ENCODE measurements around the gene PRDX2.
A peak's percentile ranks its signal among the peaks of the same experiment; 100 is the strongest.
"Not testable (repeated sequence)": the region's sequence is repeated elsewhere in the genome, so short reads cannot be mapped to it uniquely, and the experiment has no call there.

The PRDX2 gene

DNA sequence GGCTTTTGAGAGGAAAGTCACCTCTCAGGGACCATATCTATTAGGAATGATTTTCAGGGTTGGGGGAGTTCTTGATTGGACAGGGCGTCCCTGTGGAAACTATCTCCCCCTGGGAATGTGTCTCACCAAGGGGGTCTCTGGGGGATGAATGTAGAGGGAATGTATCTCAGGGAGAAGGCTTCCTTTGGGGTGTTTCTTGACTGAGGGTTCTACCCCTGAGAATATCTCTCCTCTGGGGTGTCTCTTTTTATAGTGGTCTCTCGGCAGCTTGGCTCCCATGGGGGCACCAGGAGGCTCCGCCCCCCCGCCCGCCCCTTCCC is 31.8 kb upstream of the PRDX2 start:
- Histone ChIP-seq H3K36me3 (ENCODE audit: control insufficient read depth, insufficient read depth, low read length) (no peaks in the 10 kb centered on the region), H3K27me3 (replicated peaks; ENCODE audit: control insufficient read depth, insufficient read depth, low read length) (peaks cover 2% of the 10 kb centered on the region), H3K4me3 (replicated peaks; ENCODE audit: low read depth, low read length) (no peak overlapping the region; the same call in 1 of the 2 replicates)
- no peak for DNase-seq (ENCODE audit: extremely low read depth, insufficient read length)
- TF ChIP-seq CTCF (IDR thresholded peaks at IDR 0.05; ENCODE audit: insufficient read depth, low read length, poor library complexity, severe bottlenecking), result no peak

DNA sequence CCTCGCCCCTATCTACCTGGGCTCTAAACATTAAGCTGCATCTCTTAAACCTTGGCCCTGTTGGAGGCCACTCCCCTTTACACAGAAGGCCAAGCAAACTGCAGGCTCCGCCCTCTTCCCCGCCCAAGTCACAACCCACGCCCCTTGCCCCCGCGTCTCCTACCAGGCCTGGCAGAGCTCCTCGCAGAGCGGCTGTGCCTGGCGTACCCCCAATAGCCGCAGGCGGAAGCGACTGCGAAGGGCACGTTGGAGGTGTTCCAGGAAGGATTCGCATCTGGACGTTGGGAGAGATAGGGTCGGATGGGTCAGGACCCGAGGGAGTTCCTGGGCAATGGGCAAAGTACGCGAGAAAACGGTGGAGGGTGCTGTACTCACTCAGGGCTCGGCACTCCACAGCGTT is 26.9 kb upstream of the PRDX2 start:
- no peaks in the 10 kb centered on the region for H3K36me3 ChIP-seq (ENCODE audit: control insufficient read depth, insufficient read depth, low read length)
- no peak overlapping the region for H3K4me3 ChIP-seq (replicated peaks; ENCODE audit: low read depth, low read length)
- DNase-seq (ENCODE audit: extremely low read depth, insufficient read length), result no peak
- no peak for TF ChIP-seq CTCF (IDR thresholded peaks at IDR 0.05; ENCODE audit: insufficient read depth, low read length, poor library complexity, severe bottlenecking)
- no peaks in the 10 kb centered on the region; the same call in none of the 2 replicates for H3K27me3 ChIP-seq (replicated peaks; ENCODE audit: control insufficient read depth, insufficient read depth, low read length)

GRCh38 chr19:12825254-12826131 is 23.9 kb upstream of the PRDX2 start:
- no peaks in the 10 kb centered on the region for H3K27me3 ChIP-seq (replicated peaks; ENCODE audit: control insufficient read depth, insufficient read depth, low read length)
- H3K4me3 ChIP-seq (replicated peaks; ENCODE audit: low read depth, low read length), result no peak overlapping the region
- no peak for DNase-seq (ENCODE audit: extremely low read depth, insufficient read length)
- no peaks in the 10 kb centered on the region for H3K36me3 ChIP-seq (ENCODE audit: control insufficient read depth, insufficient read depth, low read length)
- TF ChIP-seq CTCF (IDR thresholded peaks at IDR 0.05; ENCODE audit: insufficient read depth, low read length, poor library complexity, severe bottlenecking), result peak; percentile 34

DNA sequence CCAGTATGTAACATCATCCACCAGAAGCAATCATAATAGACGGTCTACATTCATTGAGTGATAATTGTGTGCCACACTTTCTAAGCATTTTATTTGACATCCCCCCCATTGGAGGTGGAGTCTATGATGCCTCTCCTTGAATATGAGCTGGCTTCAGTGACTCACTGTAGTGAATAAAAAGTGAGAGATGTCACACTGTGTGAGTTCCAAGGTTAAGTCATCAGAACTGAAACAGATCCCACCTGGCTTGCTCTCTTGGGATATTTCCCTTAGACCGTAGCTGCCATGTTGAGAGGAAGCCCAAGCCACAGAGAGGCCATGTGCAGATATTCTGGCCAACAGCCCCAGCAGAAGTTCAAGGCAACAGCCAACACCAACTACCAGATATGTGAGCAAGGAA is 20.2 kb upstream of the PRDX2 start:
- H3K27me3 ChIP-seq (replicated peaks; ENCODE audit: control insufficient read depth, insufficient read depth, low read length), result no peaks in the 10 kb centered on the region
- no peaks in the 10 kb centered on the region for H3K36me3 ChIP-seq (ENCODE audit: control insufficient read depth, insufficient read depth, low read length)
- no peak for TF ChIP-seq CTCF (IDR thresholded peaks at IDR 0.05; ENCODE audit: insufficient read depth, low read length, poor library complexity, severe bottlenecking)
- no peak for DNase-seq (ENCODE audit: extremely low read depth, insufficient read length)
- no peak overlapping the region for H3K4me3 ChIP-seq (replicated peaks; ENCODE audit: low read depth, low read length)

- not testable (repeated sequence) for DNase-seq (ENCODE audit: extremely low read depth, insufficient read length); H3K27me3 ChIP-seq (replicated peaks; ENCODE audit: control insufficient read depth, insufficient read depth, low read length); H3K4me3 ChIP-seq (replicated peaks; ENCODE audit: low read depth, low read length); H3K36me3 ChIP-seq (ENCODE audit: control insufficient read depth, insufficient read depth, low read length)
These were observed 16.2 kb upstream of the PRDX2 start for GRCh38 chr19:12817810-12818209.

- not testable (repeated sequence) for H3K27me3 ChIP-seq (replicated peaks; ENCODE audit: control insufficient read depth, insufficient read depth, low read length); H3K36me3 ChIP-seq (ENCODE audit: control insufficient read depth, insufficient read depth, low read length); H3K4me3 ChIP-seq (replicated peaks; ENCODE audit: low read depth, low read length); DNase-seq (ENCODE audit: extremely low read depth, insufficient read length)
These were observed 15.6 kb upstream of the PRDX2 start for GRCh38 chr19:12817188-12817587.

DNA sequence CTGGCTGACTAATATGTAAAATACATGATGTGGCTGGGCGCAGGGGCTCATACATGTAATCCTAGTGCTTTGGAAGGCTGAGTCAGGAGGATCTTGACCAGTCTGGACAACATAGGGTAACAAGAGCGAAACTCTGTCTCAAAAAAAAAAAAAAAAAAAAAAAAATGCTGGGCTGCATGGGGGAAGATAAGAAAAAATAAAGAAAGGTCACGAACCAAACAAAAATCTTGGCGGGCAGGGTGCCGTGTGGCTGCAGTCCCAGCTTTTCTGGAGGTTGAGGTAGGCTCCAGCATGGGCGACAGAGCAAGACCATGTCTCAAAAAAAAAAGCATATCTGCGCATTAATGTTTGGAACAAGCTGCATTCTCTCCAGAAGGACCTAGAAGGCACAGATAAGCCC is 13.5 kb upstream of the PRDX2 start:
- H3K36me3 ChIP-seq (ENCODE audit: control insufficient read depth, insufficient read depth, low read length), result peaks cover 3% of the 10 kb centered on the region
- no peak for TF ChIP-seq CTCF (IDR thresholded peaks at IDR 0.05; ENCODE audit: insufficient read depth, low read length, poor library complexity, severe bottlenecking)

More for the DNA sequence above, 13.5 kb upstream of the PRDX2 start:
- Histone ChIP-seq H3K4me3 (replicated peaks; ENCODE audit: low read depth, low read length) (no peak overlapping the region), H3K27me3 (replicated peaks; ENCODE audit: control insufficient read depth, insufficient read depth, low read length) (no peaks in the 10 kb centered on the region)
- no peak for DNase-seq (ENCODE audit: extremely low read depth, insufficient read length)

Measured in GM06990 (cell line).